K562 (cell line): Measurements from ENCODE around the gene MATCAP1. TPM values are rescaled to one million over a fixed set of nuclear protein-coding genes. Genes with fewer than 3 reads are reported as not detected.

Source experiments
- BHLHE40 ChIP-seq: IDR thresholded peaks from 2 replicates; pipeline ENCODE4 v1.6.1; 2011; ENCODE audit warnings: low read length, improper control_type of control experiment
- CCNT2 ChIP-seq: IDR thresholded peaks from 2 replicates; pipeline ENCODE4 v1.6.1; 2011; ENCODE audit warnings: borderline replicate concordance, low read depth, mild to moderate bottlenecking, moderate library complexity, mixed read lengths, low read length; ENCODE audit not compliant: insufficient read length; ENCODE audit errors: extremely low read depth
- FOXP1 ChIP-seq: sonication (generic); formaldehyde crosslinking; IDR thresholded peaks from 2 replicates; pipeline ENCODE4 v1.8.0; 2022; ENCODE audit warnings: mild to moderate bottlenecking, missing genetic modification reagents
- GATAD2B ChIP-seq: fragments of 450-650 bp; IDR thresholded peaks from 2 replicates; pipeline ENCODE4 v1.6.1; 2017; ENCODE audit warnings: mild to moderate bottlenecking, borderline replicate concordance
- KDM5B ChIP-seq: fragments of 200-600 bp; sonication (generic); IDR thresholded peaks from 2 replicates; pipeline ENCODE4 v1.6.1; 2012; ENCODE audit warnings: low read depth, mild to moderate bottlenecking, moderate library complexity, low read length, control low read depth, inconsistent platforms; ENCODE audit not compliant: insufficient replicate concordance
- KLF1 ChIP-seq: fragments of 450-650 bp; IDR thresholded peaks from 2 replicates; pipeline ENCODE4 v1.6.1; 2016; ENCODE audit warnings: missing genetic modification characterization, missing compliant biosample characterization
- MAFG ChIP-seq: fragments of 450-650 bp; conservative IDR thresholded peaks from 2 replicates; pipeline ENCODE4 v1.6.1; 2016; ENCODE audit warnings: missing genetic modification characterization, missing compliant biosample characterization
- MTA2 ChIP-seq: fragments of 450-650 bp; IDR thresholded peaks from 2 replicates; pipeline ENCODE4 v1.6.1; 2016; ENCODE audit warnings: low read depth
- MXI1 ChIP-seq: IDR thresholded peaks from 2 replicates; pipeline ENCODE4 v1.6.1; 2011; ENCODE audit warnings: low read depth, mild to moderate bottlenecking, improper control_type of control experiment, low read length
- NR4A1 ChIP-seq, 2 experiments: fragments of 250-450 bp in 1 of 2; fragments of 450-650 bp in 1 of 2; sonication (Bioruptor Pico) in 1 of 2; IDR thresholded peaks; 2 replicates each; pipeline versions ENCODE4 v1.4.0 to v1.6.1; 2016 to 2020; ENCODE audit warnings: mild to moderate bottlenecking in 2 of 2, missing compliant biosample characterization in 1 of 2, missing genetic modification characterization in 1 of 2, moderate library complexity in 1 of 2
- SIRT6 ChIP-seq: IDR thresholded peaks from one replicate; pipeline ENCODE4 v1.6.1; 2012; ENCODE audit warnings: low read depth, mild to moderate bottlenecking, control low read depth, inconsistent platforms, low read length, moderate library complexity
- SREBF1 ChIP-seq: fragments of 150-350 bp; IDR thresholded peaks from 2 replicates; pipeline ENCODE4 v1.6.1; 2014; ENCODE audit warnings: antibody characterized with exemption, low read depth, low read length, borderline replicate concordance
- SUPT5H ChIP-seq: fragments of 450-650 bp; IDR thresholded peaks from 2 replicates; pipeline ENCODE4 v1.6.1; 2016
- TARDBP ChIP-seq: fragments of 450-650 bp; IDR thresholded peaks from 2 replicates; pipeline ENCODE4 v1.6.1; 2016
- U2AF2 ChIP-seq: fragments of 200-400 bp; formaldehyde crosslinking; optimal IDR thresholded peaks from 2 replicates; pipeline ENCODE3; 2017; ENCODE audit warnings: low read depth, mild to moderate bottlenecking, low read length
- ZFPM2 ChIP-seq: fragments of 250-450 bp; sonication (Bioruptor Pico); IDR thresholded peaks from 2 replicates; pipeline ENCODE4 v1.5.1; 2022; ENCODE audit warnings: mild to moderate bottlenecking
- ZNF134 ChIP-seq: fragments of 250-450 bp; sonication (Bioruptor Pico); conservative IDR thresholded peaks from 2 replicates; pipeline ENCODE4 v1.4.0; 2020
- ZNF263 ChIP-seq: sonication (generic); formaldehyde crosslinking; IDR thresholded peaks from 2 replicates; pipeline ENCODE4 v1.8.0; 2022; ENCODE audit warnings: mild to moderate bottlenecking, missing genetic modification reagents, borderline replicate concordance
- polyA plus RNA-seq, 8 experiments: library from polyadenylated mRNA; depleted of rRNA in 4 of 8; stranded (reverse) in 5 of 8; unstranded in 3 of 8; fragments of >200 nt; fragmentation: Nextera tagmentation in 2 of 8; fragmentation: Illumina TruSeq in 1 of 8; extraction: Ambion mirVana in 2 of 8; extraction: Trizol in 1 of 8; gene quantifications; 2 replicates each; pipeline versions ENCODE4 v1.2.1 to v1.2.3, GENCODE V29; 2011 to 2014; ENCODE audit warnings: inconsistent platforms in 1 of 8, missing spikeins in 1 of 8
- total RNA-seq, 7 experiments: library from RNA; depleted of rRNA in 6 of 7; stranded (reverse); fragments of >200 nt in 6 of 7; fragmentation: Illumina TruSeq in 2 of 7; extraction: Trizol in 2 of 7; gene quantifications; 2 replicates each; pipeline versions ENCODE4 v1.2.1 to v1.2.3, GENCODE V29; 2011 to 2021; ENCODE audit warnings: low replicate concordance in 1 of 7
- TF ChIP-seq, protein P1 (sequence below): sonication (generic); formaldehyde crosslinking; IDR thresholded peaks from 2 replicates; pipeline ENCODE4 v1.8.1; 2023; ENCODE audit warnings: mild to moderate bottlenecking, missing genetic modification reagents
- TF ChIP-seq, protein P2 (sequence below): fragments of 250-450 bp; sonication (Bioruptor Pico); IDR thresholded peaks from 2 replicates; pipeline ENCODE4 v1.8.0; 2021; ENCODE audit warnings: mild to moderate bottlenecking, moderate library complexity
- TF ChIP-seq, protein P3 (sequence below): sonication (generic); formaldehyde crosslinking; IDR thresholded peaks from 2 replicates; pipeline ENCODE4 v1.5.0; 2020; ENCODE audit warnings: missing genetic modification reagents
- TF ChIP-seq, protein P4 (sequence below): fragments of 450-650 bp; IDR thresholded peaks from 2 replicates; pipeline ENCODE4 v1.6.1; 2018; ENCODE audit not compliant: partially characterized antibody

The MATCAP1 gene
- total and polyA plus RNA-seq, 9 of the 15 experiments (the other 6 are each of a cell fraction or from before 2014, with no cell fraction given), result 3.4 to 20.5 (median 10.3) TPM

DNA sequence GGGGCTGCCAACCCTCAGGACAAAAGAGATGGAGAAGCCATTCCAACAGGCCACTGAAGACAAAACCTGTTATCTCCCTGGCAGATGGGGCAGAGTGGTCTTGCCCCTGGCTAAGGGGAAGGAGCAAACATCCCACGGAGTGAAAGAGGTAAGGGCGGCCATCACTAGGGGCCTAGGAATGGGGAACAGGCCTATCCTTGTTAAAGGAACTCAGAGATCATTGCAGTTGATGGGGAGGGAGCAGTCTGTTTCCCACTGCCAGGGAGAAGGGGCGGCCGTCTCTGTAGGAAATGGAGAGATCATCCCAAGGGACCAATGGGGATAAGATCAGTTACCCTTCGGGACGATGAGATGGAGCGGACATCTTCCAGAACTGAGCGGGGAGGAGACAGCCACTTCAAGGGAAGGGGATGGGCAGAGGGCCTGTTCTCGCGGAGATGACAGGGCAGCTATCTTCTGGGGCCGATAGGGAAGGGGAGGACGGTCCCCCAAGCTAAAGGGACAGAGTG, 42.6 kb upstream of the MATCAP1 start (continued):
- TF ChIP-seq, protein P1, sequence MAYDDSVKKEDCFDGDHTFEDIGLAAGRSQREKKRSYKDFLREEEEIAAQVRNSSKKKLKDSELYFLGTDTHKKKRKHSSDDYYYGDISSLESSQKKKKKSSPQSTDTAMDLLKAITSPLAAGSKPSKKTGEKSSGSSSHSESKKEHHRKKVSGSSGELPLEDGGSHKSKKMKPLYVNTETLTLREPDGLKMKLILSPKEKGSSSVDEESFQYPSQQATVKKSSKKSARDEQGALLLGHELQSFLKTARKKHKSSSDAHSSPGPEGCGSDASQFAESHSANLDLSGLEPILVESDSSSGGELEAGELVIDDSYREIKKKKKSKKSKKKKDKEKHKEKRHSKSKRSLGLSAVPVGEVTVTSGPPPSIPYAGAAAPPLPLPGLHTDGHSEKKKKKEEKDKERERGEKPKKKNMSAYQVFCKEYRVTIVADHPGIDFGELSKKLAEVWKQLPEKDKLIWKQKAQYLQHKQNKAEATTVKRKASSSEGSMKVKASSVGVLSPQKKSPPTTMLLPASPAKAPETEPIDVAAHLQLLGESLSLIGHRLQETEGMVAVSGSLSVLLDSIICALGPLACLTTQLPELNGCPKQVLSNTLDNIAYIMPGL (CRISPR knock-in tag), result no peak
- TF ChIP-seq FOXP1 (CRISPR knock-in tag), result no peak
- no peak for TF ChIP-seq BHLHE40
- no peak for TF ChIP-seq SIRT6
- TF ChIP-seq TARDBP, result no peak
- 0 out of 2 replicates have a peak, but pooled peaks have one; percentile 4 for TF ChIP-seq MAFG (tag)
- TF ChIP-seq, protein P2, sequence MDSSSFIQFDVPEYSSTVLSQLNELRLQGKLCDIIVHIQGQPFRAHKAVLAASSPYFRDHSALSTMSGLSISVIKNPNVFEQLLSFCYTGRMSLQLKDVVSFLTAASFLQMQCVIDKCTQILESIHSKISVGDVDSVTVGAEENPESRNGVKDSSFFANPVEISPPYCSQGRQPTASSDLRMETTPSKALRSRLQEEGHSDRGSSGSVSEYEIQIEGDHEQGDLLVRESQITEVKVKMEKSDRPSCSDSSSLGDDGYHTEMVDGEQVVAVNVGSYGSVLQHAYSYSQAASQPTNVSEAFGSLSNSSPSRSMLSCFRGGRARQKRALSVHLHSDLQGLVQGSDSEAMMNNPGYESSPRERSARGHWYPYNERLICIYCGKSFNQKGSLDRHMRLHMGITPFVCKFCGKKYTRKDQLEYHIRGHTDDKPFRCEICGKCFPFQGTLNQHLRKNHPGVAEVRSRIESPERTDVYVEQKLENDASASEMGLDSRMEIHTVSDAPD, result no peak
- TF ChIP-seq SUPT5H, result 0 out of 2 replicates have a peak, but pooled peaks have one; percentile 5
- TF ChIP-seq MXI1, result no peak
- TF ChIP-seq, protein P3, sequence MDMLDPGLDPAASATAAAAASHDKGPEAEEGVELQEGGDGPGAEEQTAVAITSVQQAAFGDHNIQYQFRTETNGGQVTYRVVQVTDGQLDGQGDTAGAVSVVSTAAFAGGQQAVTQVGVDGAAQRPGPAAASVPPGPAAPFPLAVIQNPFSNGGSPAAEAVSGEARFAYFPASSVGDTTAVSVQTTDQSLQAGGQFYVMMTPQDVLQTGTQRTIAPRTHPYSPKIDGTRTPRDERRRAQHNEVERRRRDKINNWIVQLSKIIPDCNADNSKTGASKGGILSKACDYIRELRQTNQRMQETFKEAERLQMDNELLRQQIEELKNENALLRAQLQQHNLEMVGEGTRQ (CRISPR knock-in tag), result no peak
- 0 out of 2 replicates have a peak, but pooled peaks have one; percentile 13 for TF ChIP-seq ZNF263
- TF ChIP-seq ZNF134 (CRISPR knock-in tag), result no peak
- TF ChIP-seq U2AF2, result no peak
- TF ChIP-seq CCNT2, result no peak
- TF ChIP-seq ZFPM2 (CRISPR knock-in tag), result no peak
- TF ChIP-seq GATAD2B, result no peak
- TF ChIP-seq KLF1 (tag), result no peak
- no peak for TF ChIP-seq NR4A1 (CRISPR knock-in tag; IDR thresholded peaks at IDR 0.05)
- TF ChIP-seq NR4A1 (tag; IDR thresholded peaks at IDR 0.05), result no peak
- no peak for TF ChIP-seq MTA2
- peak; percentile 75 for TF ChIP-seq KDM5B
- TF ChIP-seq, protein P4, sequence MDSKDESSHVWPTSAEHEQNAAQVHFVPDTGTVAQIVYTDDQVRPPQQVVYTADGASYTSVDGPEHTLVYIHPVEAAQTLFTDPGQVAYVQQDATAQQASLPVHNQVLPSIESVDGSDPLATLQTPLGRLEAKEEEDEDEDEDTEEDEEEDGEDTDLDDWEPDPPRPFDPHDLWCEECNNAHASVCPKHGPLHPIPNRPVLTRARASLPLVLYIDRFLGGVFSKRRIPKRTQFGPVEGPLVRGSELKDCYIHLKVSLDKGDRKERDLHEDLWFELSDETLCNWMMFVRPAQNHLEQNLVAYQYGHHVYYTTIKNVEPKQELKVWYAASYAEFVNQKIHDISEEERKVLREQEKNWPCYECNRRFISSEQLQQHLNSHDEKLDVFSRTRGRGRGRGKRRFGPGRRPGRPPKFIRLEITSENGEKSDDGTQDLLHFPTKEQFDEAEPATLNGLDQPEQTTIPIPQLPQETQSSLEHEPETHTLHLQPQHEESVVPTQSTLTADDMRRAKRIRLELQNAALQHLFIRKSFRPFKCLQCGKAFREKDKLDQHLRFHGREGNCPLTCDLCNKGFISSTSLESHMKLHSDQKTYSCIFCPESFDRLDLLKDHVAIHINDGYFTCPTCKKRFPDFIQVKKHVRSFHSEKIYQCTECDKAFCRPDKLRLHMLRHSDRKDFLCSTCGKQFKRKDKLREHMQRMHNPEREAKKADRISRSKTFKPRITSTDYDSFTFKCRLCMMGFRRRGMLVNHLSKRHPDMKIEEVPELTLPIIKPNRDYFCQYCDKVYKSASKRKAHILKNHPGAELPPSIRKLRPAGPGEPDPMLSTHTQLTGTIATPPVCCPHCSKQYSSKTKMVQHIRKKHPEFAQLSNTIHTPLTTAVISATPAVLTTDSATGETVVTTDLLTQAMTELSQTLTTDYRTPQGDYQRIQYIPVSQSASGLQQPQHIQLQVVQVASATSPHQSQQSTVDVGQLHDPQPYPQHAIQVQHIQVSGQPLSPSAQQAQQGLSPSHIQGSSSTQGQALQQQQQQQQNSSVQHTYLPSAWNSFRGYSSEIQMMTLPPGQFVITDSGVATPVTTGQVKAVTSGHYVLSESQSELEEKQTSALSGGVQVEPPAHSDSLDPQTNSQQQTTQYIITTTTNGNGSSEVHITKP, result no peak
- TF ChIP-seq SREBF1, result no peak
